Measurements from ENCODE around the gene KLHL29.

KLHL29 gene

DNA sequence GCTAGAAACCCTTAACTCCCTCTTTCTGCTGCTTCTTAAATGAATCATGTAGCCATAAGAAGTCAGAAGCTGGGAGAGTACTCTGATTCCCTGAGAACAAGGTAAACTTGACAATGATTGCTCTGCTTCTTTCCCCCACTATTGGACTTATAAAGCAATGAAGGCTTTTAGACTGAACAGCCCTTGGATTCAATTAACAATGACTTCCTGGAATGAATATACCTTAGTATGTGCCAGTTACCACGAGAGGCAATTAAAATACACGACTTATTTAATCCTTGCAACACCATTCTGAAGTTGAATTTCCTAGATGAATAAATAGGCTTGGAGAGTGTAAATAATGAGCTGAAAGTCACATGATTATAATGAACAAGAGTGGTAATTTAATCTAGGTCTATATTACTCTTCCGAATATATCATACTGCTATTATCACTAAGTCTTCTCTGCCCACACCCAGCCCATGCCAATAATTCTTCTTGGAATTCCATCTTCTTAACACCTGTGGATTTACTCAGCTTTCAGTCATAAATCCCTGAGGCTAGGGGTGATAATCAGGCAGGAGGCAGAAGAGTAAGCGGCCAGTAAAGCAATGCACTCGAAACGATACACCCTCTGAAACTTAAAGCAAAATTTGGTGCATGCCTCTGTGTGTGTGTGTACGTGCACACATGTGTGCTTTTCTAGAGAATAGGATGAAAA lies 371.8 kb downstream of the KLHL29 start:
- DNase-seq, result no peak

DNA sequence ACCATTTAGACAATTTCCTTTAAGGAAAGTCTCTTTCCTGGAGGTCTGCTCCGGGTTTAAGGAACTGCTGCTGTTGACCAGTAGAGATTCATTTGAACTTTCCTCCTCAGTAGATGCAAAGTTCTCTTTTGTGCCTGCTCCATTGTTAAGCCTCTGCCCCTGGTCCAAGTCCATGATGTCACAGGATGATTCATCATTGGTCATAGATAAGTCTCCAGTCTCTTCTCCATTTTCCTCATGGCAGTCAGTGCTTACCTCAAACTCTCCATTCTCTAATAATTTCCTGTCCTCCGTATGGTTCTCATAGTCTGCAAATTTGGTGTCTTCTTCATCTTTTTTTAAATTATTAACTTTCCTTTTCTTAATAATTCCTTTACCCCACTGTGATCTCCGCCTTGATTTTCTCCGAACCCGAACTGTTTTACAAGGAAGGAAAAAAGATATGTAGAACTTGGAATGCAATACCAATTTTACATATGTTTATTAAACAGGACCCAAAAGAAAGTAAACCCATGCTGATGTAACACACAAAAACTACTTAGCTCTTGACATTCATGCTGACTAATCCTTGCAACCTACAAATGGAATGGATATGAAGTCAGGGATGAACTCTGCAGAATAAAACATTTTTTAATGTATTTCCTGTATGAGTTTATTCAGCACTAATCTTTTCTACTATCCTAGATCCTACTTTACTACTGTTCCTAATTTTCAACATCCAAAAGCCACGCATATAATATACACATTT lies 372.9 kb downstream of the KLHL29 start:
- DNase-seq, result peak; percentile 31
